GM19452 (cell line): ENCODE data around the gene NMUR1.

Experiments used
- ATAC-seq: cut with Tn5 transposase; IDR thresholded peaks from one replicate; pipeline ENCODE4 v1.9.1; 2021; ENCODE audit not compliant: unreplicated experiment

The NMUR1 gene

GRCh38 chr2:231554327-231554726 lies 24.1 kb upstream of the NMUR1 start:
- ATAC-seq, result no peak

GRCh38 chr2:231552752-231553151 lies 22.5 kb upstream of the NMUR1 start:
- no peak for ATAC-seq

GRCh38 chr2:231549446-231550239 lies 19.4 kb upstream of the NMUR1 start:
- no peak for ATAC-seq

GRCh38 chr2:231548752-231549151 lies 18.5 kb upstream of the NMUR1 start:
- no peak for ATAC-seq

GRCh38 chr2:231547315-231548110 lies 17.3 kb upstream of the NMUR1 start:
- ATAC-seq, result no peak

- ATAC-seq, result no peak
These were observed 15.9 kb upstream of the NMUR1 start for GRCh38 chr2:231546014-231546715.

GRCh38 chr2:231545105-231545902 lies 15.1 kb upstream of the NMUR1 start:
- ATAC-seq, result peak; percentile 99

GRCh38 chr2:231542136-231542535 lies 11.9 kb upstream of the NMUR1 start:
- ATAC-seq, result no peak

GRCh38 chr2:231541645-231542044 lies 11.4 kb upstream of the NMUR1 start:
- no peak for ATAC-seq

GRCh38 chr2:231539991-231540390 lies 9.7 kb upstream of the NMUR1 start:
- ATAC-seq, result no peak

- ATAC-seq, result no peak
These were observed 5.7 kb upstream of the NMUR1 start for GRCh38 chr2:231535961-231536360.

GRCh38 chr2:231533777-231534125 lies 3.5 kb upstream of the NMUR1 start:
- no peak for ATAC-seq

- ATAC-seq, result no peak
These were observed 3.0 kb upstream of the NMUR1 start for GRCh38 chr2:231533086-231533776.

GRCh38 chr2:231532756-231533035 lies 2.5 kb upstream of the NMUR1 start:
- ATAC-seq, result no peak

- ATAC-seq, result no peak
These were observed 1.9 kb upstream of the NMUR1 start for GRCh38 chr2:231531883-231532755.

GRCh38 chr2:231531466-231531865 lies 1.2 kb upstream of the NMUR1 start:
- ATAC-seq, result no peak

- ATAC-seq, result no peak
These were observed 1.6 kb downstream of the NMUR1 start for GRCh38 chr2:231528636-231529030.

GRCh38 chr2:231527955-231528635 lies 2.1 kb downstream of the NMUR1 start:
- ATAC-seq, result no peak

- no peak for ATAC-seq
These were observed 3.2 kb downstream of the NMUR1 start for GRCh38 chr2:231527091-231527395.
